Tongue (tissue), 3 donors: ENCODE results near the gene PLP2. TPM values are rescaled to one million over a fixed set of nuclear protein-coding genes. Genes with fewer than 3 reads are reported as not detected.

Experiments used
- DNase-seq: peaks from one replicate; pipeline ENCODE4 v3.0.0-alpha.2; 2015
- small RNA-seq: library from RNA; depleted of rRNA; stranded (forward); fragments of <200 nt; gene quantifications from one replicate; pipeline ENCODE3, GENCODE V24; 2014; ENCODE audit warnings: low replicate concordance
- total RNA-seq: library from RNA; depleted of rRNA; stranded (reverse); fragments of >200 nt; gene quantifications from one replicate; pipeline ENCODE4 v1.2.3, GENCODE V29; 2014

Gene PLP2
- total RNA-seq, 1 donor from 2014 or later: 16.5 TPM

DNA sequence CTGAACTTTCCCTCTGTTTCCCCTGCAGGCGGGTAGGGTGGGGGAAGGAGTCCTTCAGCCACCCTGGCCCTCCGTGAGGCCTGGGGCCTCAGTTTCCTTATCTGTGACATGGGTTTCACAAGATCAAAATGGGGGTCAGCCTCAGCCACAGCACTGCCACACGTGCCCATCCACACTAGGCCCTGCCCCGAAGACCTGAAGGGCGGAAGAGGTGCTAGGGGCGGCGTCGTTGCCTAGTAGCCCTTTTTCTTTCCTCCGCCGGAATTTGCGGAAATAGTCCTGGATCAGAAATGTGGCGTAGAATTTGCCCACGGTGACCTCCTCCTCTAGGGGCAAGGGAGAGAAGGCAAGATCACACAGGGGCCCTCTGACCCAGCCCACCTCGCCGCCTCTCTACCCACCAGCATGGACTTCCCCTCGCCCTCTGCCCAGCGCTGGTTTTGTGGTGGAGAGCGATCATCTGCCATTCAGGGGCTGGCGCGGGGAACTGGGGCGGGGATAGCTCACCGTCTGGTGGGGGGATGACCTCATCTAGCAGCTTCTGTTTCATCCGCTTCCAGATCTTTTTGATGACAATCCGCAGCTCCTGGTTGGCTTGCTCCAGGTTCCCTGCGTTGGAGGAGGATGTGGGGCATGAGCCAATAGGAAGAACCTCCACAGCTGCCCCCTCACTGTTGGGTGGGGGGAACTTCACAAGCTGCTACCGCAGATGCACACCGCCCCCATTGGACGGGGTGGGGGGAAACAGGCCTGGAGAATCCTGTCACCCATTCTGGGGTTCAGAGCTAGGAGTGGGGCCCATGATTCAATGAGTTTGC, 37.9 kb downstream of the PLP2 start:
- DNase-seq: no peak

GRCh38 chrX:49210406-49210805, 38.7 kb downstream of the PLP2 start:
- no peak for DNase-seq

DNA sequence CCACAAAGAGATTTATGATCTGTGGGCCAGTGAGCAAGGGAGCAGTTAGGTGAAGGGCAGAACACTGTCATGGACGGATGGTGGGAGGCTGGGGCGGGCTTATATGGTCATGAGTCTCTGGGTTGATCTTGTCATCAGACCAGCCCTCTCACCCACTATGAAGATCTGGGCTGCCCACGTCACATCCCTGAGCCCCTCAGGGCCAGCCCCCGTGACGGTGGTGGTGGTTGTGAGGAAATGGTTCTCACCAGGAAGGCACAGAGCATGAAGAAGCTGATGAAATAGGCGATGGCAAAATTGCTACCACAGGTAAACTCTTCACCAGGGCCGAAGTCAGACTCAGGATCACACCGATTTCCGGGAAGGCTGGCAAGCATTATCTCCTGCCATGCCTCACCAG, 39.4 kb downstream of the PLP2 start:
- DNase-seq: no peak

DNA sequence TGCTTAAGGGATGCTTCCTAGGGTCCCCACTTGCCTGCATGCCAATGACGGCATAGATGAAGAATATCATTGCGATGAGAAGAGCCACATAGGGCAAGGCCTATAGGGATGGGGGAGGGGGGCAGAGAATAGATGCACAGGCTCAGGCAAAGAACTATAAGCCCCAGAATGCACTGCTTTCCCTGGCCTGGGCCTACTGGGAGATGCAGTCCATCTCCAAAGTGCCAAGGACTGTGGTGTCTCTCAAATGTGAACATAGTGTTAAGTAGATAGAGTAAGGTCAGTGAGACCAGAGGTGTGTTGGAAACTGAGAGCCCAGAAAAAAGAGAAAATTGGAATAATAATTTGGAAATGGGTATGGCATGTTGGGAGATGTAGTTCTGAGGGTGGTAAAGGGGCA, 40.5 kb downstream of the PLP2 start:
- DNase-seq: no peak

DNA sequence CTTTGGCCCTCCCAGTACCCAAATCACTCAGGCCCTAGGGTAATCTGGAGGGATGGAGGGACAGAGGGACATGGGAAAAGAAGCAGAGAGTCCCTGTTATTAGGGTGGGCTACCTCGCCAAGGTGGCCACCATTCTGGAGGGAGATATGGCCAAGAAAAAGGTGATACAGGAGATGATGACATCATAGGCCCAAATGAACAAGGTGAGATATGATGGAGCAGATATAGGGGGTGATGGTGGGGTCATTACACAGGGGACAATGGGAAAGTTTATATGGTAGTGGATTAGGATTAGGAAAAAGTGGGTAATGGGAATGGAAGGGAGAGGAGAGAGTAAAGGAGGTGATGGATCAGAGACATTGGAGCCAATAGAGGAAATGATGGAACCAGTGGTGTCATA, 41.2 kb downstream of the PLP2 start:
- no peak for DNase-seq

GRCh38 chrX:49214416-49214815, 42.7 kb downstream of the PLP2 start:
- no peak for DNase-seq

DNA sequence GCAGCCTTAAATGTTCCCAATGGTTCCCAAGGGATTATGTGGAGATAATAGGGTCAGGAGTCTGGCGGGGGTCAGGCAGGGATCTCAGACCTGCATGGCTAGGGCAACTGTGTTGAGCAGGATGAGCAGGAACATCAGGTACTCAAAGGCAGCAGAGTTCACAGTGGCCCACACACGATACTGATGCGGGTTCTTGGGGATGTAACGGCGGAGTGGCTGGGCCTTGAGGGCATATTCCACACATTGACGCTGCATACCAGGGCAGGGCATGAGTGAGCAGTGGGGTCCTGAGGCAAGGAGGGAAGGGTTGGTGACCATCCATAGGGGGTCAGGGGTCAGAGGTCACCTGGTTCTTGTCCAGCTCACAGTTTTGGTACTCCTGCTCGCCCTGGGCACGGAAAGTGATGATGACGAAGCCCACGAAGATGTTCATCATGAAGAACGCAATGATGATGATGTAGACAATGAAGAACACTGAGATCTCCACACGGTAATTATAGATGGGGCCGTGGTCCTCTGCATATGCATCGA, 43.4 kb downstream of the PLP2 start:
- no peak for DNase-seq

- no peak for DNase-seq
Measured at GRCh38 chrX:49220100-49220499, 48.4 kb downstream of the PLP2 start.

GRCh38 chrX:49221868-49222267, 50.2 kb downstream of the PLP2 start:
- DNase-seq: no peak

Small RNAs within 50 kb of the gene (small RNA-seq; reads per million reads assigned to genes)
- gene RN7SL262P: not detected

Other genes starting within 250 kb of the PLP2 start
- gene OTUD5, start 214.3 kb upstream of the PLP2 start, total RNA-seq: 30.8 TPM
- gene KCND1, start 200.1 kb upstream of the PLP2 start, total RNA-seq: 2.1 TPM
- 21.0 TPM for gene GRIPAP1, start 169.6 kb upstream of the PLP2 start, total RNA-seq
- gene TFE3, start 128.5 kb upstream of the PLP2 start, total RNA-seq: 27.1 TPM
- 2.7 TPM for gene CCDC120, start 112.9 kb upstream of the PLP2 start, total RNA-seq
- 1.3 TPM for gene PRAF2, start 97.9 kb upstream of the PLP2 start, total RNA-seq
- gene WDR45, start 92.0 kb upstream of the PLP2 start, total RNA-seq: 20.3 TPM
- 22.9 TPM for gene GPKOW, start 48.2 kb upstream of the PLP2 start, total RNA-seq
- 3.5 TPM for gene MAGIX, start 9.1 kb upstream of the PLP2 start, total RNA-seq
- 7.7 TPM for gene PRICKLE3, start 14.5 kb downstream of the PLP2 start, total RNA-seq
- gene SYP, start 28.3 kb downstream of the PLP2 start, total RNA-seq: 1.1 TPM
- not detected for gene CACNA1F, start 61.4 kb downstream of the PLP2 start, total RNA-seq
- 10.6 TPM for gene CCDC22, start 63.6 kb downstream of the PLP2 start, total RNA-seq
- 0.21 TPM for gene FOXP3, start 92.8 kb downstream of the PLP2 start, total RNA-seq
- 14.4 TPM for gene PPP1R3F, start 97.9 kb downstream of the PLP2 start, total RNA-seq
- not detected for gene GAGE10, start 131.7 kb downstream of the PLP2 start, total RNA-seq
- not detected for gene GAGE12J, start 150.1 kb downstream of the PLP2 start, total RNA-seq
- not detected for gene GAGE13, start 159.7 kb downstream of the PLP2 start, total RNA-seq